ENCODE results near the gene E2F1. TPM values are rescaled to one million over a fixed set of nuclear protein-coding genes. Genes with fewer than 3 reads are reported as not detected.

The E2F1 gene
- total and polyA plus RNA-seq, 2 experiments from 2014 or later, result 12.1 to 42.6 TPM

DNA sequence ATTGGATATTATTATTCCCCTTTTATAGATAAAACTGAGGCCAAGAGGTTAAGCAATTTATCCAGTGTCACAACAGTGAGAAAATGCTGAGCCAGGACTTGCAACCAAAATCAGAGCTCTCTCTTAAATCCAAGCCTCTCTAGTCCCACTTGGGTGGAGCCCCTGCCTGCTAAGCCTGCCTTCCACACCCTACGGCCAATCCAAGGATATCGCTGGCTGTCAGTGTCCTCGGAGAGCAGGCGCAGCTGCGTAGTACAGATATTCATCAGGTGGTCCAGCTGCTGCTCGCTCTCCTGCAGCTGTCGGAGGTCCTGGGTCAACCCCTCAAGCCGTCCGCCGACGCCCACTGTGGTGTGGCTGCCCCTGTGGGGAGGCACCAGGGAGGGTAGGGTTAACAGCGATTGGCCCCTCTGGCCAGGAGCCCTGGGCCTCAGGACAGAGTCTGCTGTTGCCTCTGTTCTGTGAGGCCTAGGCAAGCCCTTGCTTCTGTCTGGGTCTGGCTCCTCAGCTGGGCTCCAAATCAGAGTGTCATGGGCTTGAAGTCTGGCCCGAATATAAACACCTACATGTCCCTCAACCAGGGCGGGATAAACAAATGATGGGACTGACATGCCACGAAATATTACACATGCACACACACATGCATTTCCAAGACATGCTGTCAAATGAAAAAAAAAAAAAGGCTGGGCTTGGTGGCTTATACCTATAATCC is 8.0 kb downstream of the E2F1 start:
- peaks cover 19% of the 10 kb centered on the region; the same call in 1 of the 2 replicates for H4K20me1 ChIP-seq (replicated peaks; ENCODE audit: insufficient read depth)
- H3K36me3 Mint-ChIP-seq (ENCODE audit: low read depth), result peaks cover 37% of the 10 kb centered on the region
- ATAC-seq, result no peak
- no peak overlapping the region for H3K4me2 ChIP-seq
- H3K27ac Mint-ChIP-seq, result no peak overlapping the region
- H3K4me1 ChIP-seq (ENCODE audit: insufficient read depth), result peaks cover 11% of the 10 kb centered on the region
- H3F3A ChIP-seq (replicated peaks; ENCODE audit: low read depth), result peaks cover 15% of the 10 kb centered on the region; the same call in 1 of the 2 replicates
- H3K27me3 Mint-ChIP-seq (ENCODE audit: insufficient read depth, low read depth, poor library complexity), result peaks cover 17% of the 10 kb centered on the region
- TF ChIP-seq ZNF114 (CRISPR knock-in tag; IDR thresholded peaks at IDR 0.05), result no peak
- TF ChIP-seq POLR2AphosphoS5 (IDR thresholded peaks at IDR 0.05; ENCODE audit: low read depth), result no peak
- TF ChIP-seq EZH2 (IDR thresholded peaks at IDR 0.05; ENCODE audit: low read depth, unreplicated experiment), result no peak
- no peak for TF ChIP-seq ZNF331 (CRISPR knock-in tag; IDR thresholded peaks at IDR 0.05; ENCODE audit: low read depth)
- TF ChIP-seq NANOG (IDR thresholded peaks at IDR 0.05; ENCODE audit: borderline replicate concordance), result no peak
- TF ChIP-seq, protein P1, sequence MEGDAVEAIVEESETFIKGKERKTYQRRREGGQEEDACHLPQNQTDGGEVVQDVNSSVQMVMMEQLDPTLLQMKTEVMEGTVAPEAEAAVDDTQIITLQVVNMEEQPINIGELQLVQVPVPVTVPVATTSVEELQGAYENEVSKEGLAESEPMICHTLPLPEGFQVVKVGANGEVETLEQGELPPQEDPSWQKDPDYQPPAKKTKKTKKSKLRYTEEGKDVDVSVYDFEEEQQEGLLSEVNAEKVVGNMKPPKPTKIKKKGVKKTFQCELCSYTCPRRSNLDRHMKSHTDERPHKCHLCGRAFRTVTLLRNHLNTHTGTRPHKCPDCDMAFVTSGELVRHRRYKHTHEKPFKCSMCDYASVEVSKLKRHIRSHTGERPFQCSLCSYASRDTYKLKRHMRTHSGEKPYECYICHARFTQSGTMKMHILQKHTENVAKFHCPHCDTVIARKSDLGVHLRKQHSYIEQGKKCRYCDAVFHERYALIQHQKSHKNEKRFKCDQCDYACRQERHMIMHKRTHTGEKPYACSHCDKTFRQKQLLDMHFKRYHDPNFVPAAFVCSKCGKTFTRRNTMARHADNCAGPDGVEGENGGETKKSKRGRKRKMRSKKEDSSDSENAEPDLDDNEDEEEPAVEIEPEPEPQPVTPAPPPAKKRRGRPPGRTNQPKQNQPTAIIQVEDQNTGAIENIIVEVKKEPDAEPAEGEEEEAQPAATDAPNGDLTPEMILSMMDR (conservative IDR thresholded peaks at IDR 0.05; ENCODE audit: low read depth in 2 of 2), result no peak
- no peak for TF ChIP-seq STAT1 (IDR thresholded peaks at IDR 0.05; ENCODE audit: unreplicated experiment)
- H3K27me3 ChIP-seq (ENCODE audit: insufficient read depth), result no peaks in the 10 kb centered on the region
- DNase-seq (ENCODE audit: low spot score), result no peak
- H2AFZ ChIP-seq, result no peak overlapping the region
- no peaks in the 10 kb centered on the region; the same call in 2 of the 3 replicates for H3K9me3 Mint-ChIP-seq
- no peak overlapping the region for H3K4me3 Mint-ChIP-seq
- no peak overlapping the region for H3K27ac ChIP-seq (ENCODE audit: low read depth)
- peaks cover 4% of the 10 kb centered on the region; the same call in 1 of the 2 replicates for H3K36me3 ChIP-seq (ENCODE audit: insufficient read depth)
- peaks cover 24% of the 10 kb centered on the region for H3K4me1 Mint-ChIP-seq
- H3K4me3 ChIP-seq, result no peak overlapping the region
- H3K9me2 ChIP-seq (ENCODE audit: insufficient read depth), result no peaks in the 10 kb centered on the region
- H3K79me2 ChIP-seq (replicated peaks; ENCODE audit: insufficient read depth), result peaks cover 13% of the 10 kb centered on the region

DNA sequence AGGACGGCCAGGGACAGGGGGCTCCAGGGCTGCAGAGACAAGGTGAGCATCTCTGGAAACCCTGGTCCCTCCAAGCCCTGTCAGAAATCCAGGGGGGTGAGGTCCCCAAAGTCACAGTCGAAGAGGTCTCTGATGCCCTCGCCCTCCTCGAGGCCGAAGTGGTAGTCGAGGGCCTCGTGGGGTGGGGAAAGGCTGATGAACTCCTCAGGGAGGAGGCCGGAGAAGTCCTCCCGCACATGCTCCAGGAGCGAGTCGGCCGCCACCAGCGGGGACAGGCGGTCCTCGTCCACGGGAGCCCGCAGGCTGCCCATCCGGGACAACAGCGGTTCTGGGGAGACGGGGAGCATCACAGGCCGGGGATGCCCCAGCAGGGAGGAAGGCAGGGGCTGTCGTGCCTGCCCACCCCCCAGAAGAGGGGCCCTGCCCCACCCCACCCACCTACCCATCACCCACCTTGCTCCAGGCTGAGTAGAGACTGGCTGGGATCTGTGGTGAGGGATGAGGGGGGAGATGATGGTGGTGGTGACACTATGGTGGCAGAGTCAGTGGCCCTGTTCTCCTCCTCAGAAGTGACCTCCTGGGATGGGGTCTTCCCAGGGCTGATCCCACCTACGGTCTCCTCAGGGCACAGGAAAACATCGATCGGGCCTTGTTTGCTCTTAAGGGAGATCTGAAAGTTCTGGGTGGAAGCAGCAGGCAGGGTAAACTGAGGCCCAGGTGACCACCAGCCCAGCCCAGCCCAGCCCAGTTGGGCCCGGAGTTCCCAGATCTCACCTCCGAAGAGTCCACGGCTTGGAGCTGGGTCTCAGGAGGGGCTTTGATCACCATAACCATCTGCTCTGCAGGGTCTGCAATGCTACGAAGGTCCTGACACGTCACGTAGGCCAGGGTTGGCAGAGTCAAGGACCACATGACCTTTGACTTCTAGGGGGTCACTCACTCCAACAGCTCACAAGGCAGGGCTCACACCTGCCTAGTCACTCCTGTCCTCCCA is 9.2 kb downstream of the E2F1 start:
- DNase-seq (ENCODE audit: low spot score), result no peak
- peaks cover 33% of the 10 kb centered on the region for H3K4me1 Mint-ChIP-seq
- no peak for TF ChIP-seq POLR2AphosphoS5 (IDR thresholded peaks at IDR 0.05; ENCODE audit: low read depth)
- TF ChIP-seq, protein P2, sequence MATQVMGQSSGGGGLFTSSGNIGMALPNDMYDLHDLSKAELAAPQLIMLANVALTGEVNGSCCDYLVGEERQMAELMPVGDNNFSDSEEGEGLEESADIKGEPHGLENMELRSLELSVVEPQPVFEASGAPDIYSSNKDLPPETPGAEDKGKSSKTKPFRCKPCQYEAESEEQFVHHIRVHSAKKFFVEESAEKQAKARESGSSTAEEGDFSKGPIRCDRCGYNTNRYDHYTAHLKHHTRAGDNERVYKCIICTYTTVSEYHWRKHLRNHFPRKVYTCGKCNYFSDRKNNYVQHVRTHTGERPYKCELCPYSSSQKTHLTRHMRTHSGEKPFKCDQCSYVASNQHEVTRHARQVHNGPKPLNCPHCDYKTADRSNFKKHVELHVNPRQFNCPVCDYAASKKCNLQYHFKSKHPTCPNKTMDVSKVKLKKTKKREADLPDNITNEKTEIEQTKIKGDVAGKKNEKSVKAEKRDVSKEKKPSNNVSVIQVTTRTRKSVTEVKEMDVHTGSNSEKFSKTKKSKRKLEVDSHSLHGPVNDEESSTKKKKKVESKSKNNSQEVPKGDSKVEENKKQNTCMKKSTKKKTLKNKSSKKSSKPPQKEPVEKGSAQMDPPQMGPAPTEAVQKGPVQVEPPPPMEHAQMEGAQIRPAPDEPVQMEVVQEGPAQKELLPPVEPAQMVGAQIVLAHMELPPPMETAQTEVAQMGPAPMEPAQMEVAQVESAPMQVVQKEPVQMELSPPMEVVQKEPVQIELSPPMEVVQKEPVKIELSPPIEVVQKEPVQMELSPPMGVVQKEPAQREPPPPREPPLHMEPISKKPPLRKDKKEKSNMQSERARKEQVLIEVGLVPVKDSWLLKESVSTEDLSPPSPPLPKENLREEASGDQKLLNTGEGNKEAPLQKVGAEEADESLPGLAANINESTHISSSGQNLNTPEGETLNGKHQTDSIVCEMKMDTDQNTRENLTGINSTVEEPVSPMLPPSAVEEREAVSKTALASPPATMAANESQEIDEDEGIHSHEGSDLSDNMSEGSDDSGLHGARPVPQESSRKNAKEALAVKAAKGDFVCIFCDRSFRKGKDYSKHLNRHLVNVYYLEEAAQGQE (IDR thresholded peaks at IDR 0.05; ENCODE audit: unreplicated experiment), result no peak
- TF ChIP-seq, protein P1 (conservative IDR thresholded peaks at IDR 0.05; ENCODE audit: low read depth in 2 of 2), result no peak
- no peak for TF ChIP-seq CREB1 (CRISPR knock-in tag; IDR thresholded peaks at IDR 0.05; ENCODE audit: low read depth)

More for the DNA sequence above, 9.2 kb downstream of the E2F1 start:
- no peak overlapping the region for H3K4me2 ChIP-seq
- H3K9me2 ChIP-seq (ENCODE audit: insufficient read depth), result no peaks in the 10 kb centered on the region
- H3K27ac ChIP-seq (ENCODE audit: low read depth), result no peak overlapping the region
- H3K36me3 ChIP-seq (ENCODE audit: insufficient read depth), result peaks cover 4% of the 10 kb centered on the region; the same call in 1 of the 2 replicates
- Mint-ChIP-seq H3K27ac (no peak overlapping the region), H3K36me3 (ENCODE audit: low read depth) (peaks cover 41% of the 10 kb centered on the region), H3K9me3 (no peaks in the 10 kb centered on the region; the same call in 2 of the 3 replicates), H3K27me3 (ENCODE audit: insufficient read depth, low read depth, poor library complexity) (peaks cover 20% of the 10 kb centered on the region), H3K4me3 (no peak overlapping the region)
- H4K20me1 ChIP-seq (replicated peaks; ENCODE audit: insufficient read depth), result peaks cover 7% of the 10 kb centered on the region; the same call in 1 of the 2 replicates
- no peak for ATAC-seq
- no peak overlapping the region for H2AFZ ChIP-seq
- peaks cover 5% of the 10 kb centered on the region for H3K79me2 ChIP-seq (replicated peaks; ENCODE audit: insufficient read depth)
- H3F3A ChIP-seq (replicated peaks; ENCODE audit: low read depth), result peaks cover 15% of the 10 kb centered on the region; the same call in 1 of the 2 replicates
- H3K4me3 ChIP-seq, result no peak overlapping the region
- H3K4me1 ChIP-seq (ENCODE audit: insufficient read depth), result peaks cover 19% of the 10 kb centered on the region
- H3K27me3 ChIP-seq (ENCODE audit: insufficient read depth), result no peaks in the 10 kb centered on the region
